HG03135 (cell line): ENCODE results near the gene ZNF248.
"Not testable (repeated sequence)": the region's sequence is repeated elsewhere in the genome, so short reads cannot be mapped to it uniquely, and the experiment has no call there.

Experiments used
- ATAC-seq: cut with Tn5 transposase; IDR thresholded peaks from one replicate; pipeline ENCODE4 v1.9.1; 2021; ENCODE audit warnings: mild to moderate bottlenecking, moderate library complexity; ENCODE audit not compliant: unreplicated experiment

The ZNF248 gene

DNA sequence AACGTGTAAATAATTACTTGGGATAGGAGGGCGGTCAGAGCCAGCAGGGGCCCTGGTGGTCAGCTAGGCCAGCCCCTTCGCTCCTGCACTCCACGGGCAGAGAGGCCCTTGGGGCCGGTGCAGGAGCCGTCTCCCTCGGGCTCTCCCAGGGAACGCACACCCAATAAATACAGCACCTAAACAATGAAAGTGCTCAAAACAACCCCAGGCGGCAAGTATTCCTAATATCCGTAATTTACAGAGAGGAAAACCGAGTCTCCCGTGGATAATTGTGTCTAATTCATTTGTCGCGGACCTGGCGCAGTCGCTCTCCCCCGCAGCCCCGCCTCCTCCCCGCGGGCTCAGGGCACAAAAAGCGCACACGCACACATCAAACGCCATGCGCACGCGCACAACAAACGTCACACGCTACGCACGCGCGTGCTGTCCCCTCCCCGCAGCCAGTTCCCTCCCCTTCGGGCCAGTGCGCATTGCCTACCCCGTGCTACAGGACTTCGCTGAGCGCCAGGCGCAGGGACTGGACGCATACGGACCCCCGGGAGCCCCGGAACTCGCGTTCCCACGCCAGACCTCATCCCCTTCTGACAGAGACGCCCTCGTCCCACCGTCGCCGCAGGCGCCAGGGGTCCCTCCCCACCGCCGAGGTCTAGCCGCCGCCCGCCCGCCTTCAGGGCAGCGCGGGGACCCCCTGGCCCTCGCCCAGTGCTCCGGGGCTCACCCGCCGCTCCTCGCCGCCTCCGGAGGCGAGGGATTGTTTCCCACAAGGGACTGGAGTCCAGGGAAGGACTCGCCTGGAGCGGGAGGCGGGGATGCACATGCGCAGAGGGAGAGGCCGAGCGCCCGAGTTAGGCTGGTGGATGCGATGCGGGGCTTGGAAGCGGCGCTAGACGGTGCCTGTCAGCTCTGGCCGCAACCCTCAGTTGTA lies at the start of gene ZNF248:
Gene ZNF248, minus strand, starts transcription at position 324 of the 925 bp plus-strand sequence. CDS start 1,300 bp downstream, outside the sequence.
- peak; percentile 96 for ATAC-seq

DNA sequence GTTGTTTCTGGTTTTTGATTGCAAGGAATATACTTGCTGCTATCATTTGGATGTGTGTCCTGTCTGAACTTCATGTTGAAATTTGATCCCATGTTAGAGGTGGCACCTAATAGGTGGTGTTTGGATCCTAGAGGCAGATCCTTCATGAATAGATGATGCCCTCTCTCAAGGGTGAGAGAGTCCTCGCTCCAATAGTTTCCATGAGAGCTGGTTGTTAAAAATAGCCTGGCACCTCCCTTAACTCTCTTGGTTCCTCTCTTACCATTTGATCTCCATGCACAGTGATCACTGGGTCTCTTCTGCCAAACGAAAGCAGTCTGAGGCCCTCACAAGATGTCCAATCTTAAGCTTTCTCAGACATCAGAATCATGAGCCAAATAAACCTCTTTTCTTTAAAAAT lies 49.0 kb upstream of the ZNF248 start:
- no peak for ATAC-seq

DNA sequence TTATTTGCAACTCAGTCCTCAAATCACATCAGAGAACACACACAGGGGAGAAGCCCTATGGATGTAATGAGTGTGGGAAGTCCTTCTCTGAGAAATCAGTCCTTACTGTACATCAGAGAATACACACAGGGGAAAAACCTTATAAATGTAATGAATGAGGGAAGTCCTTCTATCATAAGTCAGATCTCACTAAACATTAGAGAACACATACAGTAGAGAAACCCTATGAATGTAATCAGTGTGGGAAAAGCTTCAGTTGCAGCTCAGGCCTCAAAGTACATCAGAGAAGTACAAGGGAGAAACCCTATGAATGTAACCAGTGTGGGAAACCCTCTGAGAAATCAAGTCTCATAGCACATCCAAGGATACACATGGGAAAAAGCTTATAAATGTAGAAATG lies 39.0 kb upstream of the ZNF248 start:
- no peak for ATAC-seq

DNA sequence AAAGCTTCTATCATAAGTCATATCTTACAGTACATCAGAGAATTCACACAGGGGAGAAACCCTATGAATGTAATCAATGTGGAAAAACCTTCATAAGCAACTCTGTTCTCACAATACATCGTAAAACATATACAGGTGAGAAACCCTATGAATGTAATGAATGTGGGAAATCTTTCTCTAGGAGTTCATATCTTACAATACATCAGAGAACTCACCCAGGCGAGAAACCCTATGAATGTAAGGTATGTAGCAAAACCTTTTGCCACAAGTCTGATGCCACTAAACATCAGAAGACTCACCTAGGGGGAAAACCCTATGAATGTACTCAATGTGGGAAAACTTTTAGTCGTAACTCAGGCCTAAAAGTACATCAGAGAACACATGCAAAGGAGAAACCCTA lies 38.3 kb upstream of the ZNF248 start:
- no peak for ATAC-seq

DNA sequence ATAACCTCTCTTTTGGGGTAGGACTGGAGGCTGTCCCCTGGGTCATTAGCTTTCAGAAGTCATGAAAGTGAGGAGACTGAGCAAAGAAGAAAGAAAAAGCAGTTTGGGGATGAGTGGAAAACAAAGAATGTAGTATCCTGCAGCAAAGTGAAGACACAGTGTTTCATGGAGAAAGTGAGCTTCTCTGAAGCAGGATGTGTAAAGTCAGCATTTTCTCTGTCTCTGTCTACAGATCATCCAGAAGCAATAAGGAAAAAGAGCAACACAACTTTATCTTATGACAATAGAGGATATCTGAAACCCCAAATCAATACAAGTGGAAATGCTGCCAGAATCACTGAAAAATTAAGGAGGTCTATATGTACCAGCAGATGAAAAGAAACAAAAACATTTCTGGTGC lies 28.4 kb upstream of the ZNF248 start:
- ATAC-seq: no peak

DNA sequence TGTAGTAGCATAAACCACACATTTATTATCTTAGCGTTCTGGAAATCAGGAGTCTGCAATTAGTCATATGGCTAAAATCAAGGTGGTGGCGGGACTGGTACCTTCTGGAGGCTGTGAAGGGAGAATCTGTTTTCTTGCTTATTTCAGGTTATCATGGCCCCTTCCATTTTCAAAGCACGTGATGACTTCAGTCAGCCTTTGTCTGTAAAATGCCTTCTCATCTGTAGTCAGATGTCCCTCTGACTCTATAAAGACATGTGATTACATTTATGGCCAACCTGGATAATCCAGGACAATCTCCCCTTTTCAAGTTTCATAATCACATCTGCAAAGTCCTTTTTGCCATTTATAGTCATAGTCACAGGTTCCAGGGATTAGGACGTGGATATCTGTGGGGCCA lies 15.5 kb upstream of the ZNF248 start:
- no peak for ATAC-seq

DNA sequence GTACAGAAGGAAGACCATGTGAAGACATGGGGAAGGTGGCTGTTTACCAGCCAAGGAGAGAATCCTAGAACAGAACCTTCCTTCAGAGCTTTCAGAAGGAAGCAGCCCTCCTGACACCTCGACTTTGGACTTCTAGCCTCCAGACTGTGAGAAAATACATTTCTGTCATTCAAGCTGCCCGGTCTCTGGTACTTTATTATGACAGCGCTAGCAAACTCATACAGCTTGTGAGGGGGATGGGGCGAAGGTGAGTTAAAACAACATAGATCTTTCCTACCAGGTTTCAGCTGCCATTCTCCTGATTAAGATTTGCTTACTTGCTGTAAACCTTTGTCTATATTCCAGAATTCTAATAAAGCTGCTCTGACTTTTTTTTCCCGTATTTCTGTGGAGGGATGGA lies 14.9 kb upstream of the ZNF248 start:
- ATAC-seq: no peak

DNA sequence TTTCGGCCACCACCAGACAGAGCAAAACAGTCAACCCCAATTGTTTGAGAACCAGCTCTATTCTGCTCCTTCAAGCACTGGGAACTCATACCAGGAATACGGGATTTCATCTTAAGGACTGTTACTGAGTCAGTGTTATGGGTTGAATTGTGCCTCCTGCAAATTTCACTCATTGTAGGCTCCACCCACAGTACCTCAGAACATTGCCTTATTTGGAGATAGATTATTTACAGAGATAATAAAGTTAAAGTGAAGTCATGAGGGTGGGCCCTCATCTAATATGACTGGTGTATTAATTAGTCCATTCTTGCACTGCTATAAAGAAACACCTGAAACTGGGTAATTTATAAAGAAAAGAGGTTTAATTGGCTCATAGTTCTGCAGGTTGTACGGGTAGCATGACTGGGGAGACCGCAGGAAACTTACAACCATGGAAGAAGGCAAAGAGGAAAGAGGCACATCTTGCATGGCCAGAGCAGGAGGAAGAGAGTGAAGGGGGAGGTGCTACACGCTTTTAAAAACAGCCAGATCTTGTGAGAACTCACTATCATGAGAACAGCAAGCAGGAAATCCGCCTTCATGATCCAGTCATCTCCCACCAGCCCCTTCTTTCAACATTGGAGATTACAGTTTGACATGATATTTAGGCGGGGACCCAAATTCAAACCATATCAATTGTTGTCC lies 14.3 kb upstream of the ZNF248 start:
- no peak for ATAC-seq

DNA sequence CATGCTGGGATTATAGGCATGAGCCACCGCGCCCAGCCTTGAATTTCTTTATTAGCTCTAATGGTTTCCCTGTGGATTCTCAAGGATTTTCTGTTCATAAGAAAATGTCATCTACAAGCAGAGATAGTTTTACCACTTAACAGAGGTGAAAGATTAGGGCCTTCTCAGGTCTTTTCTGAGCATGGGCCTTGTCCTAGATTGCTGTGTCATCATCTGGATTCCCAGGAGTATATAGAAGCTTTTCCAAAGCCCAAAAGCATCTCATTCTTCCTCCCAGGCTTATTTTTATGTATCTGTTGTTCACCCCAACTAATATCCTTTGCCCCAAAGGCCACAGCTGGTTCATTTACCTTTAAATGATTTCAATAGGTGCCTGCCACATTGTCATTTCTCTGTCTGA lies 13.7 kb upstream of the ZNF248 start:
- no peak for ATAC-seq

DNA sequence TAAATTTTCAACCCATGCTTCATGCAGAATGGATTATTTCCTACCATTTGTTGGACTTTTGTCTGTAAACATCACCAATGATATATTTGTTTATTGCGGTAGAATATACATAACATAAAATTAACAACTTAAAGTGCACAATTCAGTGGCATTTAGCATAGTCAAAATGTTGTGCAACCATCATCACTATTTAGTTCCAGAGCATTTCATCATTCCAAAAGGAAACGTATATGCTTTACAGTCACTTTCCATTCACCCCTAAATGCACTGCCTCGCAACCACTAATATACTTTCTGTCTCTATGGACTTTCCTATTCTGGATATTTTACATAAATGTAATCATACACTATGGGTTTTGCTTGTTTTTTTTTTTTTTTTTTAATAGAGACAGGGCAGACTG lies 11.4 kb upstream of the ZNF248 start:
- ATAC-seq: no peak

DNA sequence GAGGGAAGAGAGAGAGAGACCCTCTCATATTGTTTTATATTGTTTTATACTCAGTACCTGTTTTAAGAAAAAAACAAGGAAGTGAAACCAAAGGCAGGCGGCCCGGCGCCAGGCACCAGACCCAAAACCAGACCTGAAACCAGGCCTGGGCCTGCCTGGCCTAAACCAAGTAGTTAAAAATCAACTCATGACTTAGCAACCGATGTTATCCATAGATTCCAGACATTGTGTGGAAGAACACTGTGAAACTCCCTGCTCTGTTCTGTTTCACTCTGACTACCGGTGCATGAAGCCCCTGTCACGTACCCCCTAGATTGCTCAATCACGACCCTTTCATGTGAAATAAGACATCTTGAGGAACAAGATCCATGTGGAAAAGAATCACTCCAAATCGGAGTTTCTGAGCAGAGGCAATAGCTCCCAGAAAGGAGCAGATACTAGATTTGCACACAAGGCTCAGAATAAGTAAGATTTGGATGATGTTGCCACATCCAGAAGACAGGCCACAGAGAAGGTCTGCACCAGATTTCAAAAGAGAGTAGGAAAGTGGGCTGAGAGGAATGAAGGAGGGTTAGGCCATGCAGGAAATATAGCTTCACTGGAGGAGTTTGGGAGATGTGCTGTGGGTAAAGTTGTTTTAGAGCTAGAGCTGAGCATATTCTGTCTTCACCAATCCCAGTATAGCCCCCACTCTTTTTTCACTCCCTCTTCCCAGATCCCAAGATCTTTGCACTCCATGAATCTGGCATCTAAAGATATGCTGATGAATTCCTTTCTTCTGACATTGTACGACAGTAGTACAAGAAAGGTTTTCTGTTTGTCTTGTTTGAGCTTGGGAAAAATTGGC lies 8.8 kb upstream of the ZNF248 start:
- ATAC-seq: peak; percentile 64

DNA sequence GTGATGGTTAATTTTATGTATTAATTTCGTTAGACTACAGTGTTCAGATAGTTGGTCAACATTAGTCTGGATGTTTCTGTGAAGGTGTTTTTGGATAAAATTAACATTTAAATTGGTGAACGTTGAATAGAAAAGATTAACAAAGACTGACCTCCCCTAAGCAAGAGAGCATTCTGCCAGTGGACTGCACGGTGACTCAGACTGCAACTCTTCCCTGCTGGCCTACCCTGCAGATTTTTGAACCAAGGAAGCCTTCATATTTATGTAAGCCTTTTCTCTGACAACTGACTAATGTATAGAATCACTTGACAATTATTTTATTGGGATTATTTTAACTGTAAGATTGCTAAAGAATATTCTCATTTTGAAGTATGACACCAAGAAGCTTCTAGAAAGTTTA lies 7.9 kb upstream of the ZNF248 start:
- no peak for ATAC-seq

DNA sequence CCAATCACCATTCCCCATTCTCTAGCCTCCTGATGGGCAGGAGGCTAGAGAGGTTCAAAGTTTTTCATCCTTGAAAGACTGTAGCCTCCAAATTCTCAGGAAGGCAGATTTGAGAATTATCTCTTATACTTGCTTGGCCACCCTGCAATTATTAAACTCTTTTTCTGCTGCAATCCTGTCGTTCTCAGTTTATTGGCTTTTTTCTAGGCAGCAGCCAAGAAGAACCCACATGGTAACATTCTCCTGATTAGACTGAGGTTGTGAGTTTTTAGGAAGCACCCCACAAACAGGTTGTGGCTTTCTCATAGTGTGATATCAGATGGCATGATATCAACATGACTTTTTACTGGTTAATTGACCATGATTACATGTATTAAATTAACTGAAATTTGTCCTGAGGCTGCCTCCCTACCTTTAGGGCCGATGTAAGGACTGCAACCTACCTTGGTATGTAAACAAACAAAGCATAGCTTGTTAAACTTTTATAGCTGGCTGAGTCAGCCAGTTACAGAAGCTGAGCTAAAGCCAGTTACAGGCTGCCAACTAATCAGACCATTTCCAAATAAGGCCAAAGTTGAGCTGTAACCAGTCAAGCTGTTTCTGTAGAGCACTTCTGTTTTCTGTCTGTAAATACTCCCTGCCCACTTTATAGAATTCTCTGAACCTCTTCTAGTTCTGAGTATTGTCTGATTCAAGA lies 3.2 kb upstream of the ZNF248 start:
- no peak for ATAC-seq

DNA sequence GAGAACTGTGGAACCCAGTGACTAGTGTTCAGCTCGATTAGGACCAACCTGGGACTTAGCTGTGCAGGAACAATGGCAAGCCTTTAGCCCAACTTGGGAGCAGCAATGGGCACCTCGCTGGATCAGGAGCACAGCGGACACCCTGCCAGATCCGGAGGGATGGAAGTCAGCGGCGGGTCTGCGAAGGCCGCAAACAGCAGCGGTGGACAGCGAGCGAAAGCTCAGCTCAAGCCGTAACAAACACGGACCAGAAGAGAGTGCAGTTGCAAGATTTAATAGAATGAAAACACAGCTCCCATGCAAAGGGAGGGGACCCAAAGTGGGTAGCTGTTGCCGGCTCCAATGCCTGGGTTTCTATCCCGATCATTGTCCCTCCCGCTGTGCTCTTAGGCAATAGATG lies 1.9 kb upstream of the ZNF248 start:
- ATAC-seq: not testable (repeated sequence)

DNA sequence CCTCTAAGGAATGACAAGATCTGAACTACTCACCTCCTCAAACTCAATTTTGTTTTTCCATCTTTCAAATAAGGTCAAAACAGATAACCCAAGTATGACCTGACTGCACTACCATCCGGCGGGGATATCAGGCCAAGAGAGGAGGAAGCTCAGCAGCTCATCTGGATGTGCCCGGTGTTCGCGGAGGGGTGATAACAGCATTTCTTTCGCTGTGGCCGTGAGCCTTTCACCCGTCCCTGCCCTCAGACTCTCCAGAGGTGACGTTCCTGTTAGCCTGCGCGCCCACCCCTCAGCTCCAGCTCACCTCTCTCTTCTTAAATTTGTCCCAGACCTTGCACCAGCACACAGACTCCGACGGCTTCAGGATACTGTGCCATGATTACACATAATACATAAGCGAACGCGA lies 526 bp downstream of the ZNF248 start:
- peak; percentile 9 for ATAC-seq

DNA sequence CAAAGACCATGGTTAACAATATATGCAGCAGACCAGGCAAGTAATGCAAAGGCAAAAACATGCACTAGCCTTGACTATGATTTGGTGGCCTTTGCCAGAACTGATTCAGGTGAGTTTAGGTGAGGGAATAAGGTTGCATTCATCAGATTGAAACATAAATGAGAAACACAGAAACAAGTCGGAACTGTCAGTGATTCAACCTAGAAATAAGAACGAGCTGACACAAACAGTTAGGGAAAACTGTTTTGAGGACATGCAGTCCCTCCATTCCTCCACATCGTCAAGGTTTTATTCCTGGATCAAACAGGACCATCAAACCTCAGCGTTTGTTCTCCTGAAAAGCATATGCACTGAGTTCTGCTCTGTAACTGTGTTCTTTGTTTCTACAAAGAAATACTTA lies 1.8 kb downstream of the ZNF248 start:
- ATAC-seq: no peak

DNA sequence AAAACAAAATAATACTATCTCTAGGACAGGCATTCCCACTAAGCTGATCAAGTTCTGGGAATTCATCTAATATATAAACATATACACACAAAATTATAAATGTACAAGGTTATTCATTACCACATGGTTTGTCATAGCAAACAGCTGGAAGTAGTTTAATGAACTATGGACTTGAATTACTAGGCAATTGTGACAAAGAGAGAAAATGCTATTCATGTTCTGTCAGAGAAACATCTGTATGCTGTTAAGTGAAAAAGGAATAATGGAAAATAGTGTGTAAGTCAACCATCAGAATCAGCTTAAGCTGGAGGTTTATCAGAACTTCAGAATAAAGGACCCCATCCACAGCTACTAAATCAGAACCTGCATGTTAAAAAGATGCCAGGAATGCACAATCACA lies 2.8 kb downstream of the ZNF248 start:
- no peak for ATAC-seq

DNA sequence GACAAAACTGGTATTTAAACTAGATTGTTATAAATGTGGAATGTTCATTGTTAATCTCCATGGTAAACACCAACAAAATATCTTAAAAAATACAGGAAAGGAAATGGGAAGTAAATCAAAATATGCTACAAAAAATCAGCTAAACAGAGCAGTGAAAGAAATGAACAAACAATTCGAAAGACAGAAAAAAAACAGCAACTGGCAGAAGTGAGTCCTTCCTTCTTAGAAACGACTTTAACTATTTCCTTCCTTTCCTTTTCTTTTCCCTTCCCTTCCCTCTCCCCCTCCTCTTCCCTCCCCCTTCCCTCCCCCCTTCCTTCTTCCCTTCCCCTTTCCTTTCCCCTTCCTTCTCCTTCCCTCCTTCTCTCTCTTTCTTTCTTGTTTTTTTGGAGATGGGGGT lies 12.8 kb downstream of the ZNF248 start:
- no peak for ATAC-seq

DNA sequence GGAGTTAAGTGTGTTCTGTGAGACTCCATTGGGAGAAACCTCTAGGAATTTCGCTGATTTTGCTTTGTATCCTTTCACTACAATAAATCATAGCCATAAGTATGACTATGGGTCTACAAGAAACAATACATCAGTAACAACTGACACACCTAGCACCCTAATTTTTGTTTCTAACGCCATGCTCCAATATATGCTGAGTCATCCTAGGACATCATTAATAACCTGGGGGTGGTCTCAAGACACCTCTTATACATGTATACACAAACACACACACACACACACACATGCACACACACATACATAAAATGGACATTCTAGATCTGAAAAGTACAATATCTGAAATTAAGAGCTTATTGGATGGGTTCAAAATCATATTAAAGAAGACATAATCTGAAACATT lies 18.2 kb downstream of the ZNF248 start:
- ATAC-seq: no peak

DNA sequence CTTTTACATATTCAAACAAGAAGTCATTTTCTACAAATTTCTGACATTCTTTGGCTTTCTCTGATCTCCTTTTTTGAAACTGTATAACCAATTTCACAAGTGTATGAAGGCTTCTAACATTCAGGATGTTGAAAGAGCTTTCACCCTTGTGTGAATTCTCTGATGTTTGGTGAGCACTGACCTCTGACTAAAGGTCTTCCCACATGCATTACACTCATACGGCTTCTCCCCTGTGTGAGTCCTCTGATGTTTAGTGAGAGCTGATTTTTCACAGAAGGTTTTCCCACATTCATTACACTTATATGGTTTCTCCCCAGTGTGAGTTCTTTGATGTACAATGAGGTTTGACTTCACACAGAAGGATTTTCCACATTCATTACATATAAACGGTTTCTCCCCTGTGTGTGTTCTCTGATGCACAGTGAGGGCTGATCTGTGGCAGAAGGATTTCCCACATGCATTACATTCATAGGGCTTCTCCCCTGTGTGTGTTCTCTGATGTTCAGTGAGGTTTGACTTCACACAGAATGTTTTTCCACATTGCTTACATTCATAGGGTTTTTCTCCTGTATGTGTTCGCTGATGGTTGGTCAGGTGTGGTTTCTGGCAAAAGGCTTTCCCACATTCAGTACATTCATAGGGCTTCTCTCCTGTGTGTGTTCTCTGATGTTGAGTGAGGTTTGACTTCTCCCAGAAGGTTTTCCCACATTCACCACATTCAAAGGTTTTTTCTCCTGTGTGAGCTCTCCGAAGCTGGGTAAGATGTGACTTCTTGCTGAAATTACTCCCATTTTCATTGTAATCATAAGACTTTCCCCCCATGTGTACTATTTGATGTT lies 25.7 kb downstream of the ZNF248 start:
- no peak for ATAC-seq
